HG03039 (cell line): ENCODE results near the gene BICRA.
"Not testable (repeated sequence)": the region's sequence is repeated elsewhere in the genome, so short reads cannot be mapped to it uniquely, and the experiment has no call there.

Experiments
- ATAC-seq: cut with Tn5 transposase; IDR thresholded peaks from one replicate; pipeline ENCODE4 v1.9.1; 2021; ENCODE audit warnings: mild to moderate bottlenecking, moderate library complexity; ENCODE audit not compliant: unreplicated experiment

BICRA gene

DNA sequence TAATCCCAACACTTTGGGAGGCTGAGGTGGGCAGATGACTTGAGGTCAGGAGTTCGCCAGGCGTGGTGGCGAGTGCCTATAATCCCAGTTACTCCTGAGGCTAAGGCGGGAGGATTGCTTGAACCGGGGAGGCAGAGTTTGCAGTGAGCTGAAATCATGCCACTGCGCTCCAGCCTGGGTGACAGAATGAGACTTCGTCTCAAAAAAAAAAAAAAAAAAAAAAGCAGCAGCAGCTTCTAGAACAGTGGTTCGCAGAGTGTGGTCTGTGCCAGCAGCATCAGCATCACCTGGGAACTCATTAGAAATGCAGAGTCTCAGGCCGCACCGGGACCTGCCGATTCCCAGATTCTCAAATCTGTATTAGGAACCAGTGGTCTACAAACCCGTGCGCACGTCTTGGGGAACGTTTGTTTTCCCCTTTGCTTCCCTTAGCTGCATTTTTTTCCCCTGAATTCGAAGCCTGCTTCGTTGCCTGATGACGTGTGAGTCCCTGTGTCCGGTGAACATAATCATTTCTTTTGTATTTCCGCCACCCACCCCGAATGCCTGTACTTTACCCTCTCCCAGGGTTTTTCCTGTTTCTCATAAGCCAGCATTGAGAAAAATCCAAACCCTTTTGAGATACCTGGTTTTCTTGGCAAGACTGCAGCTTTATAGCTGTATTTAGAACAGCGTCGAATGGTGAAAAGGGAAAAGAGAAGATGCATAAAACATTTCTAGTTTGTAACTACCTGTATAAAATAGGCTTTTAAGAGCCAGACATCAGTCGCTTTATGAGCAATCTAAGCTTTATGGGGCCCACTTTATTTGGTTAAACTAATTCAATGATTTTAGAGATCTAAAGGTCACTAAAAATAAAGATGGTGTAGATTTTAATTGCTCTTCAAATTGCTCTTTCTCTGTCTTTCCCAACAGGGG, 49.8 kb downstream of the BICRA start:
- no peak for ATAC-seq

DNA sequence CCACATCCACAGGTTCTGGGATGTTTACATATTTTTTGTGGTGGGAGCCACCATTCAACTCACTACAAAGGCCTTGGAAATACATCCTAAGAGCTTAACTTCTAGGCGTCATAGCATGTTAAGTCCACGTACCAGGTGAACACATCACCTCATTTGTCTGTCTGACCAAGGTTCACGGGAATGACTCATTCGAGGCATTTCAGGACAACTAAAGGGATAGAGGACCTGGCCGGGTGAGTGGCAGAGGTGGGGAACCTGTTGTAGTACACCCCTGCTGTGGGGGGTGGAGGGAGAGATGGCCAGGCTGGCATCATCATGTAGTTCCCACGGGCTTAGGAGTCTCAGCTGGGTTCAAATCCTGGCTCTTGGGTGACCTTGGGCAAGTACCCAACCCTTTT, 51.5 kb downstream of the BICRA start:
- ATAC-seq: no peak

DNA sequence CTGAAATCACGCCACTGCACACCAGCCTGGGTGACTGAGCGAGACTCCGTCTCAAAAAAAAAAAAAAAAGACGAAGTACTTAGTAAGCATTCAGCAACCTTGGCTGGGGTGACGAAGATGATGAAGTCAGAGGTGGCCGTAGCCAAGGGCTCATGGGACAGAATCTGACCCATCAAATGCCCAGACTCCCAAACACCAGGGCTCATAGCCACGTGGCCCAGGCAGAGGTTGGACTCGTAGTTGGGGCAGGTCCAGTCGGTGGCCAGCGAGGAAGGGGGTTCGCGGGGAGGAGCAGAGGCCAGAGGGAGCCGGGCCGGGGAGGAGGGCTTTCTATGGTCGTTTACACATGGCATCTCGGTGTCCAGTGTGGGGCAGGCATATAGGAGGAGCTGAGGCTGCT, 52.2 kb downstream of the BICRA start:
- ATAC-seq: no peak

- ATAC-seq: no peak
These were observed 52.7 kb downstream of the BICRA start for GRCh38 chr19:47661611-47662010.

DNA sequence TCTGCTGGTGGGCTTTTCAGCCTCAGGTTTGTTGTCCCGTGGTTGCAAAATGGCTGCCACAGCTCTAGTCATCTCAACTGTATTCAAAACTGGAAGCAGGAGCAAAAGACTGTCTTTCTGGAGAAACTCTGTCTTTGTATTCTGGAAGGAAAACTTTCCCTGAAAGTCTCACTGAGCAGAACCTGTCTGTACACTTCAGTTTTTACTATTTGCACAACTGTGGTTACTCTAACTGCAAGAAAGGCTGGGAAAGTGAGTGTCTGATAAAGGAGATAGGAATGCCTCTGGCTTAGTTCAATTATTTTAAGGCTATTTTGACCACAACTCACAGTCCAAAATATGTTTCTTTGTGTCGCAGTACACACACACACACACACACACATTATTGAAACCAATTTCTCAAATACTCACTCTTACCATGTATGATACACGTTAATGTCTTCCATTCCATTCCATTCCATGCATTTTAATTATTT, 54.5 kb downstream of the BICRA start:
- no peak for ATAC-seq

GRCh38 chr19:47663911-47664771, 55.2 kb downstream of the BICRA start:
- ATAC-seq: no peak

DNA sequence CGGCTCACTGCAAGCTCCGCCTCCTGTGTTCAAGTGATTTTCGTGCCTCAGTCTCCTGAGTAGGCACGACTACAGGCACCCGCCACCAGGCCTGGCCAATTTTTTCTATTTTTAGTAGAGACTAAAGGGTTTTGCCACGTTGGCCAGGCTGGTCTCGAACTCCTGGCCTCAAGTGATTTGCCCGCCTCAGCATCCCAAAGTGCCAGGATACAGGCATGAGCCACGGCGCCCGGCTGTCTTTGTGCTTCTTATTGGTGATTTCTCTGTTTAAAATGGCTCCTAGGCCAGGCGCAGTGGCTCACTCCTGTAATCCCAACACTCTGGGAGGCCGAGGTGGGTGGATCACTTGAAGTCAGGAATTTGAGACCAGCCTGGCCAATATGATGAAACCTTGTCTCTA, 59.6 kb downstream of the BICRA start:
- ATAC-seq: not testable (repeated sequence)

DNA sequence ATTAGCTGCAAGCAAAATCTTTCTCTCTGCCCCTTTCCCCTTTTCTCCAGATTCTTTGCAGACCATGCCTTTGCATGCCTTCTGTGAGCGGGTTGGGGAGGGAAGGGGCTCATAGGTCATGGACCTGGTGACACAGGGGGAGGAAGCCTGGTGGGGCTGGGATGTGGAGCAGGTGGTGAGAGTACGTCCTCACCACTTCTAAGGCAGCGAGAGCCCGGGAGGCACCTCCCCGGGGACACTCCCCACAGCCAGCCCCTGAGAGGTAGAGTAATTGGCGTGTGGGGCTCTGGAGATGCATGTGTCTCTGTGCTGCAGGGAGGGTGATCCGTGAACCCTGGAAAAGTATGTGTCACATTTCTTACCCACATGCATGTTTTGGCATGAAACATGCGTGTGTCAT, 61.8 kb downstream of the BICRA start:
- no peak for ATAC-seq

GRCh38 chr19:47671499-47671898, 62.6 kb downstream of the BICRA start:
- no peak for ATAC-seq

DNA sequence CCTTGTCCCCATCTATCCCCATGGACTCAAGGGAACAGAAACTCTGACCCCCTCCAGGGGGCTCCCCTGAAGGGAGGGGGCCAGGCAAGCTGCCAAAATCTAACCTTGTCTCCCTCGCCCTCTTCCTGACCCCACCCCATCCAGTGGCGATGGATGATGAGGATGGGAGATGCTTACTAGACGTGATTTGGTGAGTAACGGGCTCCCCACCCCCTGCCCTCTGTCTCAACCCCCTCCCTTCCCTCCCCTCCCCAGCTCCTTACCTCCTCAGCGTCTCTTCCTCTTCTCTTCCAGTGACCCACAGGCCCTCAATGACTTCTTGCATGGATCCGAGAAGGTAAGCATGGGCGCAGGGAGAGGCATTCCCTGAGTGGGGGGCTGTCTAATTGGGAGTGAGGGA, 64.5 kb downstream of the BICRA start:
- ATAC-seq: no peak

DNA sequence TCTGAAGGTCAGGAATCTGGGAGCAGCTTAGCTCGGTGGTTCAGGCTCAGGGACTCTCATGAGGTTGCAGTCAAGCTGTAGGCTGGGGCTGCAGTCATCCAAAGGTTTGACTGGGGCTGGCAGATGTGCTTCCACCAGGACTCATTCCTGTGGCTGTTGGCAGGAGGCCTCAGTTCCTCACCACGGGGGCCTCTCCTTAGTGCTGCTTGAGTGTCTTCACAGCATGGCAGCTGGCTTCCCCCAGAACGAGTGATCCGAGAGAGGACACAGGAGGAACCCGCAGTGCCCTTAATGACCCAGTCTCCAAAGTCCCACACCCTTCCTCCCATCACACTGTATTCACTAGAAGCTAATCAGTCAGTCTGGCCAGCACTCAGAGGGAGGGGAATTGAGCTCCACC, 65.6 kb downstream of the BICRA start:
- ATAC-seq: no peak

- no peak for ATAC-seq
These were observed 66.3 kb downstream of the BICRA start for GRCh38 chr19:47675271-47675670.

- no peak for ATAC-seq
These were observed 66.9 kb downstream of the BICRA start for GRCh38 chr19:47675859-47676258.

GRCh38 chr19:47676811-47677210, 67.9 kb downstream of the BICRA start:
- ATAC-seq: no peak

DNA sequence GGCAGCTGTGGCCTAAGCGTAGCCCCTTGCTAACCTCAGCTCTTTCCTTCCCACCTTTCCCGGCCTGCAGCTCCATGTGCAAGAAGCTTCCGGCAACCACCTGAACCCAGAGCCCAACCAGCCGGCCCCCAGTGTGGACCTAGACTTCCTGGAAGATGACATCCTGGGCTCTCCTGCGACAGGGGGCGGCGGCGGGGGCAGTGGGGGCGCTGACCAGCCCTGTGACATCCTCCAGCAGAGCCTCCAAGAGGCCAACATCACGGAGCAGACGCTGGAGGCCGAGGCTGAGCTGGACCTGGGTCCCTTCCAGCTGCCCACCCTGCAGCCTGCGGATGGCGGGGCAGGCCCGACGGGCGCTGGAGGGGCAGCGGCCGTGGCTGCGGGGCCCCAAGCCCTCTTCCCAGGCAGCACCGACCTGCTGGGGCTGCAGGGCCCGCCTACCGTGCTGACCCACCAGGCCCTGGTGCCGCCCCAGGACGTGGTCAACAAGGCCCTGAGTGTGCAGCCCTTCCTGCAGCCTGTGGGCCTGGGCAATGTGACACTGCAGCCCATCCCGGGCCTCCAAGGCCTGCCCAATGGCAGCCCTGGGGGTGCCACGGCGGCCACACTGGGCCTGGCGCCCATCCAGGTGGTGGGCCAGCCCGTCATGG, 70.4 kb downstream of the BICRA start:
- ATAC-seq: no peak

DNA sequence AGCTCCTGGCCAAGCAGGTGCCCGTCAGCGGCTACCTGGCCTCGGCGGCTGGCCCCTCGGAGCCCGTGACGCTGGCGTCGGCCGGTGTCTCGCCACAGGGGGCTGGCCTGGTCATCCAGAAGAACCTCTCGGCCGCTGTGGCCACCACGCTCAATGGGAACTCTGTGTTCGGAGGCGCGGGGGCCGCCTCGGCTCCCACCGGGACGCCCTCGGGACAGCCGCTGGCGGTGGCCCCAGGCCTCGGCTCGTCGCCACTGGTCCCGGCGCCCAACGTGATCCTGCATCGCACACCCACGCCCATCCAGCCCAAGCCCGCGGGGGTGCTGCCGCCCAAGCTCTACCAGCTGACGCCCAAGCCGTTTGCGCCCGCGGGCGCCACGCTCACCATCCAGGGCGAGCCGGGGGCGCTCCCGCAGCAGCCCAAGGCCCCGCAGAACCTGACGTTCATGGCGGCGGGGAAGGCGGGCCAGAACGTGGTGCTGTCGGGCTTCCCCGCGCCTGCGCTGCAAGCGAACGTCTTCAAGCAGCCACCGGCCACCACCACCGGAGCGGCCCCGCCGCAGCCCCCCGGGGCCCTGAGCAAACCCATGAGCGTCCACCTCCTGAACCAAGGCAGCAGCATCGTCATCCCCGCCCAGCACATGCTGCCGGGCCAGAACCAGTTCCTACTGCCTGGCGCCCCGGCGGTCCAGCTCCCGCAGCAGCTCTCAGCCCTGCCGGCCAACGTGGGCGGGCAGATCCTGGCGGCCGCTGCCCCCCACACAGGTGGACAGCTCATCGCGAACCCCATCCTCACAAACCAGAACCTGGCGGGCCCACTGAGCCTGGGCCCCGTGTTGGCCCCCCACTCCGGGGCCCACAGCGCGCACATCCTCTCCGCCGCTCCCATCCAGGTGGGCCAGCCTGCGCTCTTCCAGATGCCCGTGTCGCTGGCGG, 71.3 kb downstream of the BICRA start:
- ATAC-seq: no peak

DNA sequence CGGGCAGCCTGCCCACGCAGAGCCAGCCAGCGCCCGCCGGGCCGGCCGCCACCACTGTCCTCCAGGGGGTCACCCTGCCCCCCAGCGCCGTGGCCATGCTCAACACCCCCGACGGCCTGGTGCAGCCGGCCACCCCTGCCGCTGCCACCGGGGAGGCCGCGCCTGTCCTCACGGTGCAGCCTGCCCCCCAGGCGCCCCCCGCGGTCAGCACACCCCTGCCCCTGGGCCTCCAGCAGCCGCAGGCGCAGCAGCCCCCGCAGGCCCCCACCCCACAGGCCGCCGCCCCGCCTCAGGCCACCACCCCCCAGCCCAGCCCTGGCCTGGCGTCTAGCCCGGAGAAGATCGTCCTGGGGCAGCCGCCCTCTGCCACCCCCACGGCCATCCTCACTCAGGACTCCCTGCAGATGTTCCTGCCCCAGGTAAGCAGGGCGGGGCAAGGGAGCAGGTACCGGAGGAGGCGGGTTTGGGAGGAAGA, 72.0 kb downstream of the BICRA start:
- ATAC-seq: no peak

DNA sequence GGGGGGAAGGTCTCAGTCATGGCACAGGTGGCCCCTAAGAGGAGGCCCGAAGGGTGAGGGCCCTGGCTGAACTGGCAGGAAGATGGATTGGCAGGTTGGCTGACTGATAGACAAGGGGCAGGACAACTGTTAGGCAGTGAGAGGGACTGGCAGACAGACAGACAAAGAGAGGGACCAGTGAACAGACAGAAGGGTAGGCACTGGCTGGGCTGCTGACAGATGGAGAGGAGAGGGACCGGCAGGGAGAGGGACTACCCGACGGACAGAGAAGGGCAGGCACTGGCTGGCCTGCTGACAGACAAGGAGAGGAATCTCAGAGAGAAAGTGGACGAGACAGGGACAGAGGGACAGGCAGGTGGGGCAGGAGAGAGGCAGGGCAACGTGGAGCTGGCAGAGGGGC, 72.5 kb downstream of the BICRA start:
- ATAC-seq: no peak

DNA sequence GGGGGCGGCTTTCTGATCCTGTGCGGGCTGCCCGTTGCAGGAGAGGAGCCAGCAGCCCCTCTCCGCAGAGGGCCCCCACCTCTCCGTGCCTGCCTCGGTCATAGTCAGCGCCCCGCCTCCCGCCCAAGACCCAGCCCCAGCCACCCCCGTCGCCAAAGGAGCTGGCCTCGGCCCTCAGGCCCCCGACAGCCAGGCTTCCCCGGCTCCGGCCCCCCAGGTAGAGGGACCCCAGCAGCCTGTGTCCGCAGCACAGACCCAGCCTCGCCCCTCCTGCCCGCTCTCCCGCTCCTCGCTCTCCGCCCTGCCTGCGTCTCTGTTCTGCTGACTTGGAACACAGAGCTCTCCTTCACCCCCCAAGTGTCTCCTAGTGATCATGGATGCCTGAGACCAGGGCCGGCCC, 73.0 kb downstream of the BICRA start:
- no peak for ATAC-seq

DNA sequence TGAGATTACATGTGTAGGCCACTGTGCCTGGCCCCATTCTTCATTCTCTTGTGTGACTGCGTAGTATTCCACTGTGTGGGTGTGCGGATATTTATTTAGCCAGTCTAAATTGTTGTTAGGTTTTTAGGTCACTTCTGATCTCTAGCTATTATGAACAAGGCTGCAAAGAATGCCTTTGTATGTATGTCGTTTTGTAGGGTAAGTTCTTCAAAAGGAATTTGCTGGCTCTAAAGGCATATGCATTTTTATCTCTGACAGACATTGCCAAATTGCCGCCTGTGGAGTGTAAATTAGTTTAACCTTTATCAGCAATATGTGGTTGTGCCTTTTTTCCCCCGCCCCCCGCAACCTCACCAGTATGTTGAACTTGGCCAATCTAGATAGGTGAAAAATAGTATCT, 74.0 kb downstream of the BICRA start:
- ATAC-seq: no peak
